Measurements from ENCODE around the gene SNX8.
"Not testable (repeated sequence)": the region's sequence is repeated elsewhere in the genome, so short reads cannot be mapped to it uniquely, and the experiment has no call there.

The SNX8 gene

DNA sequence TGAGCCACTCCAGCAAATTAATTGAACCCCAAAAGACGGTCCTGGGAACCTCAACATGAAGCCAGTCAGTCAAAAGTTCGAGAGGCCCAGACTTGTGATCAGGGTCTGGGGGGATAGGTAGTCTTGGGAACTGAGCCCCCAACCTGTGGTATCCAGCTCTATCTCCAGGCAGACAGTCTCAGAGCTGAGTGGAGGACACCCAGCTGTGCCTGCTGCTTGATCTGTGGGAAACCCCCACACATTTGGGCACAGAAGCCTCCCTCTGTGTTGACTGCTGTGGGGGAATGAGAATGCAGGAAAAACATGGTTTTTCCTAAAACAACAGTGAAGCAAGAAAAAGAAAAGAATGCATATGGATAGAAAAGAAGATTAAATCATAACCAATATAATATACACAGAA lies 16.3 kb upstream of the SNX8 start:
- H3K4me3 ChIP-seq (ENCODE audit: low read depth, low read length): no peak overlapping the region

DNA sequence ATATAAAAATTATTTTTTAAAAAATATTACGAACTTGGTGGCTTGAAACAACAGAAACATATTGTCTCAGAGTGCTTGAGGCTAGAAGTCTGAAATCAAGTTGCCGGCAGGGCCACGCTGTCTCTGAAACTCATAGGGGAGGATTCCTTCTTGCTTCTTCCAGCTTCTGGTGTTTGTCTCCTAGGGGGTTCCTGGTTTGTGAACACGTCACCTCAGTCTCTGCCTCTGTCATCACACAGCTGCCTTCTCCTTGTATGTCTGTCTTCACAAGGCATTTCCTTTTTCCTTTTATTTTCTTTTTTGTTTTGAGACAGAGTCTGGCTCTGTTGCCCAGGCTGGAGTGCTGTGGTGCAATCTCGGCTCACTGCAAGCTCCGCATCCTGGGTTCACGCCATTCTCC lies 12.7 kb upstream of the SNX8 start:
- no peak overlapping the region for H3K4me3 ChIP-seq (ENCODE audit: low read depth, low read length)

DNA sequence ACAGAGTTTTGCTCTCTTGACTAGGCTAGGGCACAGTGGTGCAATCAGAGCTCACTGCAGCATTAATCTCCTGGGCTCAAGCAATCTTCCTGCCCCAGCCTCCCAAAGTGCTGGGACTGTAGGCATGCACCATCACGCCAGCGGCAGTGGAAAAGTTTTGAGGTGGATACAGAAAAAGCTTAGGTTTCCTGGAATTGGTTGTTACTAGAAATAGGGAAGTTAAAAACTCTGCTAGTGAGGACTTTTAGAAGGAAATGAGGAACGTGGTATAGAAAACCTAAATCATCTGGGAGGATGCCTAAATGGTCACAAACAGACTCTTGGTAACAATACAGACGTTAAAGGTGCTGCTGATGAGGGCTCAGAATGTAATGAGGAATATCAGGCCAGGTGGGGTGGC lies 10.9 kb upstream of the SNX8 start:
- no peak overlapping the region for H3K4me3 ChIP-seq (ENCODE audit: low read depth, low read length)

DNA sequence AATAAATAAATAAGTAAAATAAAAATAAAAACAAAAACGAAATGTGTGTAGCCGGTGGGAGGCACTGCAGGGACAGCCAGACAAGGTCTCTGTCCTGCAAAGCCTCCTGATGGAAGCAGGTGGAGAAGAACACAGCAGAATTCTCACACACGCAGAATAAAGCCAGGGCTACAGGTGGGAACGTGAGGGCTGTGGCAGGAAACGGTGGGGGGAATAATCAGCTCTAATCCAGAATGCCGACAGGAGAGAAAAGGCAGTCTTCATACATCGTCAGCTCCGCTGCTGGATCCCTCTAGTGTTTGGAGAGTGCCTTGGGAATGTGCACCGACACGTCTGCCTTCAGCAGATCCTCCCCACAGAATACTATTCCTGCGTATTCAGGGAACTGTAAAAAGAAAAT lies 6.8 kb upstream of the SNX8 start:
- no peak overlapping the region for H3K4me3 ChIP-seq (ENCODE audit: low read depth, low read length)

DNA sequence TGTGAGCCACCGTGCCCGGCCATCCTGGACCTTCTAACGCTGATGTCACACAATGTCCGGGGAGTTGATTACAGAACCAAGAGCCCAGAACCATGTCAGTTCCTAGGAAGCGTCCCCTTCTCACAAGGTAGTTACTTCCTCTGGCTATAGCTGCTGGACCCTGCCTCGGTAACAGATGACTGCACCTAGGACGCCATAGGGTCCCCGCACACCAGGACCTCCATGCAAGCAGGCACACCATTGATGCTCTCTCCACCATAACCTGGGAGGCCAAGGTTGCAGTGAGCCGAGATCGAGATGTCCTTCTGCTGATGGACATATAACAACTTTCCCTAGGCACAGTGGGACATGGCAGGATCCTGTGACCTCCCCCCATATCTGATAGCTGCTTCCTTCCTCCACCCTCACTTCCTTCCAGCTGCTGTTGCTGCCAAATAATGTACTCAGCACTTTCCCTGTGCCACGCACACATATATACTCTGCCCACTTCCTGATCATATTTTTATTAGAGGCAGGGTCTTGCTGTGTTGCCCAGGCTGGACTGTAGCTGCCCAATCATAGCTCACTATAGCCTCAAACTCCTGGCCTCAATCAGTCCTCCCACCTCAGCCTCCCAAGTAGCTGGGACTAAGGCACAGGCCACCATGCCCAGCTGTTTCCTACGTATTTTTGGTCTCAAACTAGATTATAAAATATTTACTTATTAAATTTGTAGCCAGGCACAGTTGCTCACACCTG lies 3.5 kb upstream of the SNX8 start:
- no peak overlapping the region for H3K4me3 ChIP-seq (ENCODE audit: low read depth, low read length)

DNA sequence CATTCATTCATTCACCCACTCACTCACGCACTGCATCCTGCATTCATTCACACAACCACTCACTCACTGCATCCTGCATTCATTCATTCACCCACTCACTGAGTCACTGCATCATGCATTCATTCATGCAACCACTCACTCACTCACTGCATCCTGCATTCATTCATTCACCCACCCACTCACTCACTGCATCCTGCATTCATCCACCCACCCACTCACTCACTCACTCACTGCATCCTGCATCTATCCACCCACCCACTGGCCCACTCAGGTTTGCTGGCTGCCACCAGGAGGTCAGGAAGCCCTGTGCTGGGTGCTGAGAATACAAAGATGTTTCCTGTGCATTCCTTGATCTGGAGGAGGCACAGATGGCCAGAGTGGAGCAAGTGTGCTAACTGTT lies 2.3 kb upstream of the SNX8 start:
- no peak overlapping the region for H3K4me3 ChIP-seq (ENCODE audit: low read depth, low read length)

DNA sequence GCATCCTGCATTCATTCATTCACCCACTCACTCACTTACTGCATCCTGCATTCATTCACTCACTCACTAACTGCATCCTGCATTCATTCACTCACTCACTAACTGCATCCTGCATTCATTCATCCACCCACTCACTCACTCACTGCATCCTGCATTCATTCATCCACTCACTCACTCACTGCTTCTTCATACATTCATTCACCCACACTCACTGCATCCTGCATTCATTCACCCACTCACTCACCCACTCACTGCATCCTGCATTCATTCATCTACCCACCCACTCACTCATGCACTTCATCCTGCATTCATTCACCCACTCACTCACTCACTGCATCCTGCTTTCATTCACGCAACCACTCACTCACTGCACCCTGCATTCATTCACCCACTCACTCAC lies 1.5 kb upstream of the SNX8 start:
- no peak overlapping the region for H3K4me3 ChIP-seq (ENCODE audit: low read depth, low read length)

DNA sequence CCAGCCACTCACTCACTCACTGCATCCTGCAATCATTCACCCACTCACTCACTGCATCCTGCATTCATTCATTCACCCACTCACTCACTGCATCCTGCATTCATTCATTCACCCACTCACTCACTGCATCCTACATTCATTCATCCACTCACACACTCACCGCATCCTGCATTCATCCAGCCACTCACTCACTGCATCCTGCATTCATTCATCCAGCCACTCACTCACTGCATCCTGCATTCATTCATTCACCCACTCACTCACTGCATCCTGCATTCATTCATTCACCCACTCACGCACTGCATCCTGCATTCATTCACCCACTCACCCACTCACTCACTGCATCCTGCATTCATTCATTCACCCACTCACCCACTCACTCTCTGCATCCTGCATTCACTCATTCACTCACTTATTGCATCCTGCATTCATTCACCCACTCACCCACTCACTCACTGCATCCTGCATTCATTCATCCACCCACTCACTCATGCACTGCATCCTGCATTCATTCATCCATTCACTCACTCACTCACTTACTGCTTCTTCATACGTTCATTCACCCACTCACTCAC lies 802 bp upstream of the SNX8 start:
- not testable (repeated sequence) for H3K4me3 ChIP-seq (ENCODE audit: low read depth, low read length)

DNA sequence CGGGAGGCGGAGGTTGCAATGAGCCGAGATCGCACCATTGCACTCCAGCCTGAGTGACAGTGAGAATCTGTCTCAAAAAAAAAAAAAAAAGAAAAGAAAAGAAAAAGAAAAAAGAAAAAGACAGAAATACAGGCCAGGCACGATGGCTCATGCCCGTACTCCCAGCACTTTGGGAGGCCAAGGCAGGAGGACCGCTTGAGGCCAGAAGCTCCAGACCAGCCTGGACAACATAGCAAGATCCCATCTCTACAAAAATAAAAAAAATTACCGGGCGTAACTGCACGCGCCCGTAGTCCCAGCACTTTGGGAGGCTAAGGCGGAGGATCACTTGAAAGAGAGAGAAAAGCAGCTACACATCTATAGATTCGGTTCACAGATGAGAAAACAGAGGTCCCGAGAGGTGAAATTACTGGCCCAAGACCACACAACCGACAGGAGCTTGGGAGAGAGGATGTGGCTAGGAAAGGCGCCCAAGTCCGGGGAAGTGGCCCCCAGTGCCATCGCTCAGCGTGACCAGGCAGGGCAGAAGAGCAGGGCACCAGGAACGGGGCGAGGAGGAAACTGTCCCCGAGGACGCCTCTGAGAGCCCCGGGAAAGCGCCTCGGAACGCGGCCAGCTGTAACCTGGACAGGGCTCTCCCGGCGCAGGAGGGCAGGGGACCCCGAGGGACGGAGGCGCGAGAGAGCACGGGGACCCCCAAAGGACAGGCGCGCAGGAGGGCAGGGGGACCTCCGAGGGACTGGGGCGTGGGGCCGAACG lies 612 bp downstream of the SNX8 start:
- peak overlapping the region; percentile 72 for H3K4me3 ChIP-seq (ENCODE audit: low read depth, low read length)

DNA sequence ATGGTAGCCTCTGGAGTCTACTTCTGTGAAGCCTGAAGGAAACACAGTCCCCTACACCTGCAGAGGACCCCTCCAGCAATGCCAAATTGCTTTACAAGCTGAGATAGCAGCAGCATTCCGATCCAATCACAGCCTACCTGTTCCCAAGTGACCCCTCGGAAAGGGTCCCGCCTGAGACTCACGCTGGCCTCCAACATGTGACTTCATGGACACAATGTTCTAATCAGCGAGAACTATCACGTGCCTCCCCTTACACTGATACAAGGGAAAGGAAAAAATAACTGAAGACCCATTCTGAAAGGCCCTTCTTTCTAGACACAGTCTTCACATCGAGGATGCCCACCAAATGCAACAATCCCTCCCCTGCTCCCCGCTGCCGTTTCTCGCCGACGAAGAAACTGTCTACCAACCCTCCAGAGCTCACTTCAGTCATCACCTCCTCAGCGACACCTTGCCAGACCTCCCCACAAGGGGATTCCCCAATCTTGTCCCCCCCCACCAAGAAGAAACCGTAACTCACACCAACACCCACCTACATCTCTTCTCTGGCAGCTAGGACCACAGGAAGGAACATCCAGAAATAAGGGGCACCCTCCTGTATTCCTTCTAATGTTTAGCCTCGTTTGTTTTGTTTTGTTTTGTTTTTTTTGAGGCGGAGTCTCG lies 1.8 kb downstream of the SNX8 start:
- H3K4me3 ChIP-seq (ENCODE audit: low read depth, low read length): no peak overlapping the region

DNA sequence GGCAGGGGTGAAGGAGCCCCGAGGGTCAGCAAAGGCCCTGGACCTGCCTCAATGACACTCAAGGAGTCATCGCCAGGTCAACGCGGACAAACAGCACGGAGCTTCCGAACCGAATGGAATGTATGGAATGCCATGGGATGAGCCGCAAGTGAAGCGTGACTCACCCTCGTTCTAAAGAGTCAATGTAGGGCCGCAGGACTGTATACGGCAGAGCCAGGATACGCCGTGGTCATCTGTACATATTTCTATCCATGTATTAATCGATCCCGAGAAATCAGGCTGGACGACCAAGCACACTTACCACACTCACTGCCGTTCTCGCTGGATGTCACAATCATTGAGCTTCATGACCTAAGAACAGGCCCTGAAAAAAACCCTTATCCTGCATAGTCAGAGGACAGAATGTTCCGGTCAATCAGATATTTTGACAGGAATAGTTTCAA lies 4.3 kb downstream of the SNX8 start:
- H3K4me3 ChIP-seq (ENCODE audit: low read depth, low read length): no peak overlapping the region

DNA sequence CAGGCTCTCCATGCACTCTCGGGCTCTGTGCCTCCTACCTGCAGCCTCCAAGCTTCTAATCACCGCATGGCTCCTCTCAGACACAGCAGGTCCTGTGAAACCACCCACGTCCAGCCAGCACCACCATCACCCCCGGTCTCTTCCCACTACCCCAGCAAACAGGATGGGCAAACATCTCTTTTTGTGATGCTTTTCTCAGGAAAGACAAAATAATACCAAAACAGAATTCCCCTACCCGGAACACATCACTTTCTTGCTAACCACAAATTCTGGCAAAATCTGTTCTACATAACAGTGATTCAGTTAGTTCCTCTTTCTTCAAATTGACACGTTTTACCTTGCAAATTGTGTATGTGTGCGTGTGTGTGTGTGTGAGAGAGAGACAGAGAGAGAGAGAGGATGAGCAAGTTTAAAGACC lies 6.5 kb downstream of the SNX8 start:
- no peak overlapping the region for H3K4me3 ChIP-seq (ENCODE audit: low read depth, low read length)

DNA sequence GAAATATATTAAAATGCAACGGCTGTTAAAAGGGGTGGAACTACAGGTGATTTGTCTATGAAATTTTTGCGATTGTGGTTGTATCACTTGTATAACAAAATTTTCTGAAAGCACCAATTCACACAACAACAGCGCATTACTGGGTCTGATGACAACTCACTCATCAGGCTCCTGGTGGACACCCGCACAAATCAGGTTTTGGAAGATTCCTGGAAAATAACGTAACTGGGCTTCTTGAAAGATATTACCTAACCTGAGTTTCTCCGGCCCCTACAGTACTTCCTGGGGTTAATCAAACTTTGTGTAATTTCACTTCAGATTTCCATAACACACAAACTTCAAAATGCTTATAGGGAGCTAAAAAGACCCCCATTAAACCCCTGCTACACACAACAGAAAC lies 7.6 kb downstream of the SNX8 start:
- no peak overlapping the region for H3K4me3 ChIP-seq (ENCODE audit: low read depth, low read length)

DNA sequence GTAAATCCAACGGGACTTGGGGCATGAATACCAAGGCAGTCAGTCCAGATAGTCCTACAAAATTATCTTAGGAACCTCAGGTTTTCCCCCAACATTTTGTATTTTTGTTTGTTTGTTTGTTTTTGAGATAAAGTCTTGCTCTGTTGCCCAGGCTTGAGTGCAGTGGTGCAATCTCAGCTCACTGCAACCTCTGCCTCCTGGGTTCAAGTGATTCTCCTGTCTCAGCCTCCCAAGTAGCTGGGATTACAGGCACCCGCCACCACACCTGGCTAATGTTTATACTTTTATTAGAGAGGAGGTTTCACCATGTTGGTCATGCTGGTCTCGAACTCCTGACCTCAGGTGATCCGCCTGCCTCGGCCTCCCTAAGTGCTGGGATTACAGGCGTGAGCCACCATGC lies 9.0 kb downstream of the SNX8 start:
- not testable (repeated sequence) for H3K4me3 ChIP-seq (ENCODE audit: low read depth, low read length)

DNA sequence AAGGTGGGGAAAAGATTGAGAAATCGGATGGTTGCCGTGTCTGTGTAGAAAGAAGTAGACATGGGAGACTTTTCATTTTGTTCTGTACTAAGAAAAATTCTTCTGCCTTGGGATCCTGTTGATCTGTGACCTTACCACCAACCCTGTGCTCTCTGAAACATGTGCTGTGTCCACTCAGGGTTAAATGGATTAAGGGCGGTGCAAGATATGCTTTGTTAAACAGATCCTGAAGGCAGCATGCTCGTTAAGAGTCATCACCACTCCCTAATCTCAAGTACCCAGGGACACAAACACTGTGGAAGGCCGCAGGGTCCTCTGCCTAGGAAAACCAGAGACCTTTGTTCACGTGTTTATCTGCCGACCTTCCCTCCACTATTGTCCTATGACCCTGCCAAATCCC lies 10.7 kb downstream of the SNX8 start:
- not testable (repeated sequence) for H3K4me3 ChIP-seq (ENCODE audit: low read depth, low read length)

DNA sequence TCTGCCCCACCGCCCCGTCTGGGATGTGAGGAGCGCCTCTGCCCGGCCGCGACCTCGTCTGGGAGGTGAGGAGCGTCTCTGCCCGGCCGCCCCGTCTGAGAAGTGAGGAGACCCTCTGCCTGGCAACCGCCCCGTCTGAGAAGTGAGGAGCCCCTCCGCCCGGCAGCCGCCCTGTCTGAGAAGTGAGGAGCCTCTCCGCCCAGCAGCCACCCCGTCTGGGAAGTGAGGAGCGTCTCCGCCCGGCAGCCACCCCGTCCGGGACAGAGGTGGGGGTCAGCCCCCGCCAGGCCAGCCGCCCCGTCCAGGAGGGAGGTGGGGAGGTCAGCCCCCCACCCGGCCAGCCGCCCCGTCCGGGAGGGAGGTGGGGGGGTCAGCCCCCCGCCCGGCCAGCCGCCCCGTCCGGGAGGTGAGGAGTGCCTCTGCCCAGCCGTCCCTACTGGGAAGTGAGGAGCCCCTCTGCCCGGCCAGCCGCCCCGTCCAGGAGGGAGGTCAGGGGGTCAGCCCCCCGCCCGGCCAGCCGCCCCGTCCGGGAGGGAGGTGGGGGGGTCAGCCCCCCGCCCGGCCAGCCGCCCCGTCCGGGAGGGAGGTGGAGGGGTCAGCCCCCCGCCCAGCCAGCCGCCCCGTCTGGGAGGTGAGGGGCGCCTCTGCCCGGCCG lies 11.4 kb downstream of the SNX8 start:
- H3K4me3 ChIP-seq (ENCODE audit: low read depth, low read length): not testable (repeated sequence)

DNA sequence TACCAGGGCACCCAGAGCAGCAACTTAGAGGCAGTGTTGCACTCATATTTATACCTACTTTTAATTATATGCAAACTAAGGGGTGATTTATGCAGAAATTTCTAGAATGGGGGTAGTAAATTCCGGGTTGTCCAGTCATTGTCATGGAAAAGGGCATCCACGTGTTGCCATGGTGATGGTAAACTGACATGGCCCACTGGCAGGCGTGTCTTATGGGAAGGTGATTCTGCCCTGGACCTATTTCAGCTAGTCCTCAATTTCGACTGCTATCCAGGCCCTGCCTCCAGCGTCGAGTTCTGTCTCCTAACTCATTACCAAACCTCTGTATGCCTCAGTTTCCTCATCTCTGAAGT lies 12.8 kb downstream of the SNX8 start:
- H3K4me3 ChIP-seq (ENCODE audit: low read depth, low read length): no peak overlapping the region

DNA sequence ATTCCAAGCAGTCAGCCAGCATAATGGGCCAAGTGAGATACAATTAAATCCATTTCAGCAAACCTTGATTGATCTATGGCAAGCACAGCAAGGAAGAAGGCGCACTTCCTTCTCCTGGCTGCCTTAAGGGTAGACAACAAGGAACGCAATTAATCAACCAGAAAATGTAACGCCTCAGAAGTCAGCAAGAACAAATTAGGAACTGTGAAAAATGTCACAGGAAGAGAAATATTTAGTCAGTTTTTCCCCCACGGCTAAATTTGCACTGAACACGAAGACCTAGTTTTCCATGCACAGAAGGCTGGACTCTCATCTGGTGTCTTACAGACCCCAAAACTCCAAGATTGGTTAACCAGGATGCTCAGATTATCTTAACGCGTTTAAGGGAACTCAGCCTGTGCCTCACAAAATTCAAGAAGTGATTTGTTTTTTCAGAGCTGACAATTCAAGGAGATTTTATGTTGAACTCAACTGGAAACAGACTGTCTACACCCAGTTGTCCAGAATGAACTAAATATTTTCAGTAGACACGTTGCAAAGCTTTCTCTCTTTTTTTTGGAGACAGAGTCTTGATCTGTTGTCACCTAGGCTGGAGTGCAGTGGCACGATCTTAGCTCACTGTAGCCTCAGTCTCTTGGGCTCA lies 14.2 kb downstream of the SNX8 start:
- H3K4me3 ChIP-seq (ENCODE audit: low read depth, low read length): no peak overlapping the region

DNA sequence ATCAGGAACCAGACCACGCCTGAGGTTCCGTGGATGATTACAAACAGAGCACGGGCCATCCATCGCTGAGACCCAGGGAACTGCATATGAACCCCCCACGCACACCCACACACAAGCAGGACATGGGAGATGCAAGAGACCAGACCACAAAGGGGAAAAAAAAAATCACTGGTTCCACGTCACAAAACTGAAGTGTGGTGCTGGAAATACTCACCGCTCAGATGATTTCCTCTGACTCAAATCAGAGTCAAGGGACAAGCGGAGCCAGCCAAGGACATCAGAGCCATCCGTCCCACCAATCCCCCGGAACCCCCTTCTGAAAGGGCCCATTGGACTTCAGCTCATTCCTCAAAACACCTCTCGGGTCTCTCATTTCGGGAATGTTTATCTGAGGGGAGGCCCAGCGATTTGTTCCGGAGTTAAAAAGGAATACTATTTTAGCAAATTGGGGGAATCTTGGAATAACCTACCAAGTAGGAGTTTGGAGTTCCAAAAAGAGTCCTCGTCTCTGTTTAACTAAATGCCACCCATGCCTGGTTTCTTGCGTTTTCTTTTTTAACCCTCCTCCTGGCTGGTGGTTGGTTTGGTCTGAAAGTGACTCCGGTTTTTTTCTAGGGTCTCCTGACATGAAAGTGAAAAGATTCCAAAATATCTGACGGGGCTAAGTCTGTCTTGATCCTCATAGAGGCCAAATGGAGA lies 15.0 kb downstream of the SNX8 start:
- H3K4me3 ChIP-seq (ENCODE audit: low read depth, low read length): no peak overlapping the region

DNA sequence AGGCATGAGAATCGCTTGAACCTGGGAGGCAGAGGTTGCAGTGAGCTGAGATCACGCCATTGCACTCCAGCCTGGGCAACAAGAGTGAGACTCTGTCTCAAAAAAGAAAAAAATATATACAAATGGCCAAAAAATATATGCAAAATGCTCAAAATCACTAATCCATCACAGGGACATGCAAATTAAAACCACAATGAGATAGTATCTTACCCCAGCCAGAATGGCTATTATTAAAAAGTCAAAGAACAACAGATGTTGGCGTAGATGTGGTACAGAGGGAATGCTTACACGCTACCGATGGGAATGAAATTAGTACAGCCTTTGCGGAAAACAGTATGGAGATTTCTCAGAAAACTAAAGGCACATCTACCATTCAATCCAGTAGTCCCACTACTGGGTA lies 17.4 kb downstream of the SNX8 start:
- H3K4me3 ChIP-seq (ENCODE audit: low read depth, low read length): no peak overlapping the region

Measured in iPS-11a (cell line).